ENCODE data around the gene KCNAB1.
"Not testable (repeated sequence)": the region's sequence is repeated elsewhere in the genome, so short reads cannot be mapped to it uniquely, and the experiment has no call there.

KCNAB1 gene

GRCh38 chr3:156246961-156247725 is 126.8 kb downstream of the KCNAB1 start:
- in situ Hi-C loops (cut with HindIII; ENCODE audit: low pct_ligation_motif_present, low pct_unique_long_range_greater_than_20kb, low sequenced_read_pairs) = no loop called here
- no peak for DNase-seq

DNA sequence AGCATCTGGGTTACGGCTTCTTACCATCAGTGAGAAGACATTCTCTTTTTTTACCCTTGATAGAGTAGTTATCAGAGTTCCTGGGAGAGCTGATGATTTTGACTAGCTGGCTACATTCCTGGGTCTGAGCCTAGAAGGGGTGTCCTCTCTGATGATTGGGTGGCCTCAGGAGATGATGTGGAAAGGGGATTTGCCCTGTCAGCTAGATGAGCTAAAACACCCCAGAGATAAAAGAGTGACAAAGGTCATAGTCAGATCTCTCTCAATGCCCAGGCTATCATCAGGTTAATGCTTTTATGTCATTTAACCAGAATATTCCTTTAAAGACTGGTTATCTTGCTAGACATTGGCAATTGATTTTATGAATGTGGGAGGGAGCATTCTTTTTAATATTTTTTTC is 130.2 kb downstream of the KCNAB1 start:
- in situ Hi-C loops (cut with HindIII; ENCODE audit: low pct_ligation_motif_present, low pct_unique_long_range_greater_than_20kb, low sequenced_read_pairs) = no loop called here
- DNase-seq = no peak

DNA sequence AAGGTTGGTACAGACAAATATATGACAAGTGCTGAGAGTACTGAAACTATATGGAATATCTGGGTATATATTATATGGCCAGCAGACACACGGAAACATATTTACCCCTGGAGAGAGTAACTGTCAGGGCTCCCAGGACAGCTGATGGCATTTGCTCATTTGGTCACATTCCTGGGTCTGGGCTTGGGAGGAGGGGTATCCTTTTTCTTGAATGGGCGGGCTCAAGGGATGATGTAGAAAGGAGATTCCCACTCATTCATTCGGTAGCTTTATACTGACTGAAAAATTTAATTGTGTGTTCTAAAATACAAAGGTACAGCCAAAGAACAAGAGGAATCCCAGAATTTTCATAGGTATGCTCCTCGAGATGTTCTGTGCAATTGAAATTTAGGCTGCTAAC is 131.0 kb downstream of the KCNAB1 start:
- in situ Hi-C loops (cut with HindIII; ENCODE audit: low pct_ligation_motif_present, low pct_unique_long_range_greater_than_20kb, low sequenced_read_pairs) = no loop called here
- DNase-seq = no peak

DNA sequence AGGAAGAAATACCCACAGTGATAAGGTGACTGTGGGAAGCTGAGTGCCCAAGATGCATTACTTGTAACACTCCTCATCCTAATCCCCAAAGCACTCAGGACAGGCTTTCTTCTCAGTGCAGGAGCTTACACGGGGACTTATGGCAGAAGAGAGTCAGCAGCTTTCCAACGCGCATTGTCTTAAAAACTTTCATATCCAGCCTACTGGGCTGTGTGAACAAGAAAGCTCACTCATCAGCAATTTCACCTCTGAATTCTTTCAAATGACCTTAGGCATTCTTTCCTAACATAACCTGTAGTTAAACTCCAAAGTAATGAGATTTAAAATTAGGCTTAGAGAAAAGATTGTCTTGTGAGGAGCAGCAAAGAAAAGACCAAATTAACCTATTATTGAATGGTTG is 132.3 kb downstream of the KCNAB1 start:
- DNase-seq = no peak
- in situ Hi-C loops (cut with HindIII; ENCODE audit: low pct_ligation_motif_present, low pct_unique_long_range_greater_than_20kb, low sequenced_read_pairs) = no loop called here

- no peak for DNase-seq
- in situ Hi-C loops (cut with HindIII; ENCODE audit: low pct_ligation_motif_present, low pct_unique_long_range_greater_than_20kb, low sequenced_read_pairs) = no loop called here
These were observed 132.8 kb downstream of the KCNAB1 start for GRCh38 chr3:156253150-156253549.

- in situ Hi-C loops (cut with HindIII; ENCODE audit: low pct_ligation_motif_present, low pct_unique_long_range_greater_than_20kb, low sequenced_read_pairs) = no loop called here
- no peak for DNase-seq
These were observed 135.9 kb downstream of the KCNAB1 start for GRCh38 chr3:156256256-156256655.

GRCh38 chr3:156256945-156257344 is 136.6 kb downstream of the KCNAB1 start:
- in situ Hi-C loops (cut with HindIII; ENCODE audit: low pct_ligation_motif_present, low pct_unique_long_range_greater_than_20kb, low sequenced_read_pairs) = no loop called here

DNA sequence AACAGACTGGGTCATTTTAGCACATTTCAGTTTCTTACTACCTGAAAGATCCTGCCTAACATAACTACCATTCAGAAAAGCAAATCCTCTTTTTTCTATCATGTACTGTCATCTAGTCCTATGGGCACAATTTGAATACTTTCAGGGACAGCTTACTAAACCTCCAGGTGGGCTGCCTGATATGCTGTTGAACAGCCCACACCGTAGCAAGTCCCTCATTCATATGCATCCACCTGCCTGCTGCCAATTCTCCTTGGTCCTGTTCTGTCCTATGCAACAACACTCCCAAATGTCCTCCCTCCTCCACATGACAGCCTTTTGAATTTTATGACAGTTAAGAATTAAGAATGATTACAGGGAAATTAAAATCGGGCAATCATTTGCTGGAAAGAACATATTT is 137.9 kb downstream of the KCNAB1 start:
- no peak for DNase-seq
- in situ Hi-C loops (cut with HindIII; ENCODE audit: low pct_ligation_motif_present, low pct_unique_long_range_greater_than_20kb, low sequenced_read_pairs) = no loop called here

More at GRCh38 chr3:156256945-156257344, 136.6 kb downstream of the KCNAB1 start:
- DNase-seq = no peak

GRCh38 chr3:156259896-156260295 is 139.5 kb downstream of the KCNAB1 start:
- in situ Hi-C loops (cut with HindIII; ENCODE audit: low pct_ligation_motif_present, low pct_unique_long_range_greater_than_20kb, low sequenced_read_pairs) = no loop called here
- no peak for DNase-seq

GRCh38 chr3:156260331-156260730 is 140.0 kb downstream of the KCNAB1 start:
- in situ Hi-C loops (cut with HindIII; ENCODE audit: low pct_ligation_motif_present, low pct_unique_long_range_greater_than_20kb, low sequenced_read_pairs) = no loop called here
- no peak for DNase-seq

DNA sequence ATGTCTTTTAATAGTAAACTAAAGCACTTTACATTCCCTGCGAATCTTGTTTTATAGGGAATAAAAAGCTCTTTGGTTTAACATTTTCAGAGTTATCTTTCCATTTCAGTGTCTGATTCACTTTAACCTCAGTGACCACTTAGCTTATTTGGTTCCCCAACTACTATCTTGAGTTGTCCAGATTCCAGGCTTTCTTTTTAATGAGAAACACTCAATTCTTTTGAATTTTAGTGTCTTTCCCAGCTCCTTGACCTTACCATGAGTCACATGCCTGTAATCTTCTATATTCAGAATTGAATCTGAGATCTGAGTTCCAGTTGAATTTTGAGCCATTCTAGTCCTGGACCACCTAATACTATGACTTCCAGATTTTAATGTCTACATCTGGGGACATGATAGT is 144.4 kb downstream of the KCNAB1 start:
- in situ Hi-C loops (cut with HindIII; ENCODE audit: low pct_ligation_motif_present, low pct_unique_long_range_greater_than_20kb, low sequenced_read_pairs) = no loop called here
- DNase-seq = no peak

DNA sequence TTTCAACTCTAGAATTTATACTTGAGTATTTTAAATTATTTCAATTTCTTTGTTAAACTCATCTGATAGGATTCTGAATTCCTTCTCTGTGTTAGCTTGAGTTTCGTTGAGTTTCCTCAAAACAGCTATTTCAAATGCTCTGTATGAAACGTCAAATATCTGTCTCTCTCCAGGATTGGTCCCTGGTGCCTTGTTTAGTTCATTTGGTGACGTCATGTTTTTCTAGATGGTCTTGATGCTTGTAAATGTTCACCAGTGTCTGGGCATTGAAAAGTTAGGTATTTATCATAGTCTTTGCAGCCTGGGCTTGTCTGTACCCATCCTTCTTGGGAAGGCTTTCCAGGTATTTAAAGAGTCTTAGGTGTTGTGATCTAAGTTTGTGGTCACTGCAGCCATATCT is 151.1 kb downstream of the KCNAB1 start:
- in situ Hi-C loops (cut with HindIII; ENCODE audit: low pct_ligation_motif_present, low pct_unique_long_range_greater_than_20kb, low sequenced_read_pairs) = no loop called here
- DNase-seq = no peak

DNA sequence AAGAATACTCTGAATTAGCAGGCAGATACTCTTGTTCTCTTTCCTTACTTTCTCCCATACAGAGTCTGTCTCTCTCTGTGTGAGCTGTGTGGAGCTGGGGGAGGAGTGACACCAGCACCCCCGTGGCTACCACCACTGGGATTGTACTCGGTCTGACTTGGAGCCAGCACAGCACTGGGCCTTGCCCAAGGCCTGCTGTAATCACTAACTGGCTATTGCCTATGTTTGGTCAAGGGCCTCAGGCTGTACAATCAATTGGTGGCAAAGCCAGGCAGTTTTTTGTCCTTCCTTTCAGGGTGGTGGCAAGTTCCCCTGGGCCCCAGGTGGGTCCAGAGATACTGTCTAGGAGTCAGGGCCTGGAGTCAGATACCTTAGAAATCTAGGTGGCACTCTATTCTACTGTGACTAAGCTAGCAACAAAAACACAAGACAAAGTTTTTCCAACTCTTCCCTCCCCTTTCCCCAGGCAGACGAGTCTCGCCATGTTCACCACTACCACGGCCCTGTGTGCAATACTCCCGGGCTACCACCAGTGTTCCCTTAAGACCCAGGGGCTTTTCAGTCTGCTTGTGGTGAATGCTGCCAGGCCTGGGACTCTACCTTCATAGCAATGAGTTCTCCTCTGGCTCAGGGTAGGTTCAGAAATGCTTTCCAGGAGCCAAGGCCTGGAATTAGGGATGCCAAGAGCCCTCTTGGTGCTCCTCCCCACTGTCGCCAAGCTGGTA is 151.8 kb downstream of the KCNAB1 start:
- no peak for DNase-seq
- in situ Hi-C loops (cut with HindIII; ENCODE audit: low pct_ligation_motif_present, low pct_unique_long_range_greater_than_20kb, low sequenced_read_pairs) = no loop called here

GRCh38 chr3:156273111-156273694 is 152.8 kb downstream of the KCNAB1 start:
- no peak for DNase-seq

GRCh38 chr3:156274791-156275190 is 154.4 kb downstream of the KCNAB1 start:
- DNase-seq = no peak
- in situ Hi-C loops (cut with HindIII; ENCODE audit: low pct_ligation_motif_present, low pct_unique_long_range_greater_than_20kb, low sequenced_read_pairs) = no loop called here

More at GRCh38 chr3:156273111-156273694, 152.8 kb downstream of the KCNAB1 start:
- in situ Hi-C loops (cut with HindIII; ENCODE audit: low pct_ligation_motif_present, low pct_unique_long_range_greater_than_20kb, low sequenced_read_pairs) = no loop called here

DNA sequence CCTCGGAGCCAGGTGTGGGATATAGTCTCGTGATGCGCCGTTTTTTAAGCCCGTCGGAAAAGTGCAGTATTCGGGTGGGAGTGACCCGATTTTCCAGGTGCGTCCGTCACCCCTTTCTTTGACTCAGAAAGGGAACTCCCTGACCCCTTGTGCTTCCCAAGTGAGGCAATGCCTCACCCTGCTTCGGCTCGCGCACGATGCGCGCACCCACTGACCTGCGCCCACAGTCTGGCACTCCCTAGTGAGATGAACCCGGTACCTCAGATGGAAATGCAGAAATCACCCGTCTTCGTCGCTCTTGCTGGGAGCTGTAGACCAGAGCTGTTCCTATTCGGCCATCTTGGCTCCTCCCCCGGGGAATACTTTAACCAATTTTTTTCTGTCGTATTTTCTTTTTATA is 164.3 kb downstream of the KCNAB1 start:
- in situ Hi-C loops (cut with HindIII; ENCODE audit: low pct_ligation_motif_present, low pct_unique_long_range_greater_than_20kb, low sequenced_read_pairs); DNase-seq: not testable (repeated sequence)

GRCh38 chr3:156285626-156286025 is 165.2 kb downstream of the KCNAB1 start:
- DNase-seq = no peak
- in situ Hi-C loops (cut with HindIII; ENCODE audit: low pct_ligation_motif_present, low pct_unique_long_range_greater_than_20kb, low sequenced_read_pairs) = no loop called here

DNA sequence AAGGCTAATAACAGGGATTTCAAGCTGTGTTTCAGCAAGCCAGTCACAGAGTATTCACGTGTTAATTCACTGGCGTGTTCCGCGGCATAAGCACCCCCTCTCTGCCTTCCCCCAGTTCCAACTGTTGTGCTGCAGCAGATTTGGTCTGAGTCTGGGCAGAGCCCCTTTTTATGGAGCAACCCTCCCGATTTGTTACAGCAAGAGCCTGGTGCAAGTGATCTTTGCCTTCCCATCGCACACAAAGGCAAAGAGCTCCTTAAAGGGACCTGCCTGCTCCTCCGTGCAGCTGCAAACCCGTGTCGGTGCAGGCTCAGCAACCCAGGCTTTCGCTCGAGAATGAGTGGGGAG is 170.5 kb downstream of the KCNAB1 start:
- no peak for DNase-seq
- in situ Hi-C loops (cut with HindIII; ENCODE audit: low pct_ligation_motif_present, low pct_unique_long_range_greater_than_20kb, low sequenced_read_pairs) = no loop called here

DNA sequence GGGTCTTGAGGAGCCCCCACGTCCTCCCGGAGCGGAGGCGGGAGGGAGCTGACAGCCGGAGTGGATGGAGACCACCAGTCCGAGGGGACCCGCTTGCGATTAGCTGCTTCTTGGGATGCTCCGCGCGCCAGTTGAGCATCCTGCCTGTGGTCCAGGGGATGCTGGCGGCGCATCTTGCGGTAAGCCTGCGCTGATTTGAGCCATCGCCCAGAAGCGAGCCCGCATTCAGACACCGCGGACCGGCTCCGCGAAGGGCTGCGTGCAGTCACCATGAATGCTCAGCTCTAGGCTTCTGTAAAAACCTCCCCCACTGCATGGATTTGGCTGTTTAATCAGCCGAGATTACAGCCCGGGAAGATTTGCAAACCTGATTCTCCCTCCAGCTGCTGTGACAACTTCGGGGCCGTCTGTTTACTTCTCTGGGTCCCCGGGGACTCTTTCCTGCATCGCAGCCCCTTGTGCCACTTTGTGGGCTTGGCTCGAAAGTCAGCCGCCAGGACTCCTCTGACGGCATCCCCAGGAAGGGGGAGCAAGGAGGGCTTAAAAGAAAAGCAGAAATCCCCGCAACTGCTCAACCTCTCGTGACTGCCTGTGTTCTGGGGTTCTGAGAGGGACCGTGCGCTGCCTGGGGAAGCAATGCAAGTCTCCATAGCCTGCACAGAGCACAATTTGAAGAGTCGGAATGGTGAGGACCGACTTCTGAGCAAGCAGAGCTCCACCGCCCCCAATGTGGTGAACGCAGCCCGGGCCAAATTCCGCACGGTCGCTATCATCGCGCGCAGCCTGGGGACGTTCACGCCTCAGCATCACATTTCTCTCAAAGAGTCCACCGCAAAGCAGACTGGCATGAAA is 171.1 kb downstream of the KCNAB1 start:
- in situ Hi-C loops (cut with HindIII; ENCODE audit: low pct_ligation_motif_present, low pct_unique_long_range_greater_than_20kb, low sequenced_read_pairs) = no loop called here
- DNase-seq = no peak
